PC-9 (cell line): Measurements from ENCODE around the gene SETMAR. TPM values are rescaled to one million over a fixed set of nuclear protein-coding genes. Genes with fewer than 3 reads are reported as not detected.

ENCODE experiments used
- BruUV-seq: library from RNA; stranded (reverse); fragments of 400-500 nt; replicated peaks from 2 replicates; lab custom pipeline; 2021; lab: Mats Ljungman, UMichigan
- CTCF ChIA-PET: fragments of 300-600 bp; sonication (Branson Sonifier 250); formaldehyde crosslinking; loops from one replicate; lab custom pipeline; 2022; ENCODE audit warnings: antibody characterized with exemption; lab: Charles Lee
- POLR2A ChIA-PET: fragments of 300-600 bp; sonication (Branson Sonifier 250); formaldehyde crosslinking; loops from one replicate; lab custom pipeline; 2022; ENCODE audit warnings: antibody characterized with exemption; ENCODE audit not compliant: unreplicated experiment; lab: Charles Lee
- DNase-seq, 2 experiments: peaks; one replicate each; pipeline versions ENCODE4 v3.0.0 to v3.0.0-alpha.2; 2015 to 2022; ENCODE audit warnings: mixed read lengths in 1 of 2
- H2AFZ ChIP-seq: fragments of 200-600 bp; sonication (generic); 2 replicates; pipeline ENCODE4 v1.8.1; 2017; ENCODE audit warnings: antibody characterized with exemption
- H3F3A ChIP-seq: fragments of 200-600 bp; sonication (generic); 2 replicates; pipeline ENCODE4 v1.8.1; 2017; ENCODE audit warnings: antibody characterized with exemption, mild to moderate bottlenecking, low read depth; ENCODE audit not compliant: insufficient read depth
- H3K27ac ChIP-seq: fragments of 200-600 bp; sonication (generic); 2 replicates; pipeline ENCODE4 v1.6.1; 2016; ENCODE audit warnings: mixed run types
- H3K27me3 ChIP-seq: fragments of 200-600 bp; sonication (generic); 2 replicates; pipeline ENCODE4 v1.6.1; 2016; ENCODE audit warnings: low read depth, mixed run types; ENCODE audit not compliant: insufficient read depth
- H3K36me3 ChIP-seq: fragments of 200-600 bp; sonication (generic); 2 replicates; pipeline ENCODE4 v1.6.1; 2016; ENCODE audit warnings: low read depth, mixed run types
- H3K4me1 ChIP-seq: fragments of 200-600 bp; sonication (generic); replicated peaks from 2 replicates; pipeline ENCODE4 v1.6.1; 2016; ENCODE audit warnings: mixed run types; ENCODE audit not compliant: insufficient read depth
- H3K4me2 ChIP-seq: fragments of 200-600 bp; sonication (generic); 2 replicates; pipeline ENCODE4 v1.6.1; 2017; ENCODE audit warnings: mixed run types
- H3K4me3 ChIP-seq: fragments of 200-600 bp; sonication (generic); 2 replicates; pipeline ENCODE4 v1.6.1; 2016; ENCODE audit warnings: mixed run types
- H3K79me2 ChIP-seq: fragments of 200-600 bp; sonication (generic); 2 replicates; pipeline ENCODE4 v1.6.1; 2017; ENCODE audit warnings: low read depth, mixed run types
- H3K9me2 ChIP-seq: fragments of 200-600 bp; sonication (generic); 2 replicates; pipeline ENCODE4 v1.8.1; 2017; ENCODE audit warnings: mild to moderate bottlenecking; ENCODE audit not compliant: insufficient read depth
- H3K9me3 ChIP-seq: fragments of 200-600 bp; sonication (generic); 2 replicates; pipeline ENCODE4 v1.8.1; 2016; ENCODE audit warnings: low read depth; ENCODE audit not compliant: insufficient read depth
- H4K20me1 ChIP-seq: fragments of 200-600 bp; sonication (generic); 2 replicates; pipeline ENCODE4 v1.8.1; 2017; ENCODE audit not compliant: insufficient read depth
- CTCF ChIP-seq: fragments of 200-600 bp; sonication (generic); conservative IDR thresholded peaks from 2 replicates; pipeline ENCODE4 v1.6.1; 2017; ENCODE audit warnings: mixed run types, antibody characterized with exemption, mild to moderate bottlenecking, moderate library complexity
- EZH2 ChIP-seq: fragments of 200-600 bp; sonication (generic); IDR thresholded peaks from 2 replicates; pipeline ENCODE4 v1.8.0; 2017; ENCODE audit warnings: antibody characterized with exemption, low read depth
- intact Hi-C: fragments of 100-400 bp; cut with micrococcal nuclease; formaldehyde crosslinking; loops from one replicate; pipeline ENCODE4 v1.10.0; 2022; ENCODE audit not compliant: unreplicated experiment
- total RNA-seq: library from RNA; stranded (reverse); gene quantifications from 2 replicates; pipeline ENCODE4 v1.2.3, GENCODE V29; 2021

The SETMAR gene
- total RNA-seq, 1 experiment from 2014 or later: 7.6 TPM

- H3K79me2 ChIP-seq: no peaks in the 10 kb centered on the region
- no peaks in the 10 kb centered on the region for H4K20me1 ChIP-seq
- H3K27ac ChIP-seq: no peak overlapping the region
- intact Hi-C loops: no loop called here
- H3K27me3 ChIP-seq: no peaks in the 10 kb centered on the region
- no peak overlapping the region for H2AFZ ChIP-seq
- H3K4me1 ChIP-seq: no peaks in the 10 kb centered on the region
- ChIA-PET POLR2A (no interaction called here), CTCF (no interaction called here)
- DNase-seq: no peak
- no peaks in the 10 kb centered on the region for H3K9me3 ChIP-seq
- H3K9me2 ChIP-seq: no peaks in the 10 kb centered on the region
- no peaks in the 10 kb centered on the region for H3F3A ChIP-seq
- TF ChIP-seq CTCF (no peak), EZH2 (no peak)
- BruUV-seq: no TSS peak
- no peak overlapping the region for H3K4me3 ChIP-seq
- H3K36me3 ChIP-seq: no peaks in the 10 kb centered on the region
- H3K4me2 ChIP-seq: no peak overlapping the region
Measured at GRCh38 chr3:4335840-4336562, 32.8 kb downstream of the SETMAR start.

- CTCF ChIA-PET: no interaction called here
- Histone ChIP-seq H3K9me2 (no peaks in the 10 kb centered on the region), H3K27ac (no peak overlapping the region), H3K79me2 (no peaks in the 10 kb centered on the region), H2AFZ (no peak overlapping the region), H3K4me1 (no peaks in the 10 kb centered on the region), H3K27me3 (no peaks in the 10 kb centered on the region), H3F3A (no peaks in the 10 kb centered on the region), H3K36me3 (no peaks in the 10 kb centered on the region), H3K9me3 (no peaks in the 10 kb centered on the region), H4K20me1 (no peaks in the 10 kb centered on the region), H3K4me3 (no peak overlapping the region), H3K4me2 (no peak overlapping the region)
- BruUV-seq: no TSS peak
- no peak for DNase-seq
- TF ChIP-seq CTCF (no peak), EZH2 (no peak)
- POLR2A ChIA-PET: no interaction called here
- intact Hi-C loops: no loop called here
Measured at GRCh38 chr3:4336850-4337546, 33.8 kb downstream of the SETMAR start.

GRCh38 chr3:4338751-4339150 lies 35.6 kb downstream of the SETMAR start:
- CTCF ChIA-PET: no interaction called here
- BruUV-seq: no TSS peak
- no peak overlapping the region for H3K27ac ChIP-seq
- H3K79me2 ChIP-seq: no peaks in the 10 kb centered on the region
- H3K36me3 ChIP-seq: no peaks in the 10 kb centered on the region
- DNase-seq: no peak
- no peaks in the 10 kb centered on the region for H3K9me3 ChIP-seq
- H3F3A ChIP-seq: no peaks in the 10 kb centered on the region
- no peaks in the 10 kb centered on the region for H3K4me1 ChIP-seq
- POLR2A ChIA-PET: no interaction called here
- no peak overlapping the region for H3K4me3 ChIP-seq
- H2AFZ ChIP-seq: no peak overlapping the region
- H3K4me2 ChIP-seq: no peak overlapping the region
- intact Hi-C loops: no loop called here
- no peaks in the 10 kb centered on the region for H3K9me2 ChIP-seq
- no peaks in the 10 kb centered on the region for H3K27me3 ChIP-seq
- TF ChIP-seq CTCF (no peak), EZH2 (no peak)
- no peaks in the 10 kb centered on the region for H4K20me1 ChIP-seq
